NCI-H748 (cell line): ENCODE measurements around the gene CFAP65.

Experiments
- DNase-seq: peaks from one replicate; lab custom pipeline; 2025; ENCODE audit not compliant: unreplicated experiment; lab: John Stamatoyannopoulos, UW

CFAP65 gene

GRCh38 chr2:219017201-219017931, 23.9 kb downstream of the CFAP65 start:
- DNase-seq = no peak

GRCh38 chr2:219016721-219017120, 24.6 kb downstream of the CFAP65 start:
- no peak for DNase-seq

DNA sequence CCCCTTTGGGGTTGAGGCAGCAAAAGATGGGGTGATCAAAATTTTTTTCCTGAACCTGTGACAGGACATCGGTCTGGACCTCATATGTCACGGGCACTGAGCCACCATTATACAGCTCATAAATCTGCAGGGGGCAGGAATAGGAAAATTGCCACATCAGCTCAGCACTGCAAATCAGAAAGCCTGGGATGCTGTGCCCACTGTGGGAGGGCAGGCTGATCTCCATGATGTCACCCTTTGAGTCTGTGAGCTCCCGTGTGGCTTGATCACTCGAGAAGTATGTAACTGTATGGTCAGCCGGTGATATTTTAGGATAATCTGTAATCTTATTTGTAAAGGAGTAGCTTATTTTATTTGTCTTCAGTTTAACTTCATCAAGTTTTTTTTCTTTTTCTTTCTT, 30.4 kb downstream of the CFAP65 start:
- no peak for DNase-seq

DNA sequence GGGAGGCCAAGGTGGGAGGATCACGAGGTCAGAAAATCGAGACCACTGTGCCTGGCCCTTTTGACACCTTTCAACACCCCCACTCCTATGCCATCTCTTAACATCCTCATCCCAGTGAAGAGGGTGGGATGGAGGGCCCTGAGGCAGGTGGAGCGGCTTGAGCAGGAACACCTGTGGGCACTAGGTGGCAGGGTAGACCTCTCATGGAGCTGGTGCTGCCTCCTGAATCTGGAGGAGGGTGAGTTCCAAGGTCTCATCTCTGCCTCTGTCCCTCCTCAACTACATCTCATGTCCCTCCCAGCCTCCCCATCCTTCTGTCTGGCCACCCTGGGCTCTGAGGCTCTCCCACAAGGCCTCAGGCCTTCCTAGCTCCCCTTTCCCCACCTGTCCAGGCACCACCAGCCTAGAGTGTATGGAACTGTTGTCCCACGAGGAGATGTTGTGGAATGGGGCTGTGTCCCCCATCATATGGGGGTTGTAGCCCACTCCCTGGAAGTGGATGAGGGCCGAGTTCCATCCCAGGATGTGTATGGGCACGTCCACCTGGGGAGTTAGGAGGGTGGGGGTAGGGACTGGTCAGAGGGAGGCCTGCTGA, 31.1 kb downstream of the CFAP65 start:
- peak; percentile 52 for DNase-seq

DNA sequence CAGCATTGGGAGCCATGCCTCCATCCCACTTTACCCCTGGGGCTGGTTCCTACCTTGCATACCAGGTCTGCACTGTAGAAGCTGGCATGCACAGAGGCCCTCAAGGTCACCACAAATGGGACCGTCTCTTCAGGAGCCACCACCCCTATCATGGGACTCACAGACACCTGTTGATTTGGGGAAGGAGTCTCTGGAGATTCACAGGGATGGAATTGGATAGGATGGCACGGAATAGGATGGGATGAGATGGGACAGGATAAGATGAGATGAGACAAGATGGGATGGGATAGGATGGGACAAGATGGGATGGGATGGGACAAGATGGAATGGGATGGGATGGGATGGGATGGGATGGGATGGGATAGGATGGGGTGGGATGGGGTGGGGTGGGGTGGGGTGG, 32.0 kb downstream of the CFAP65 start:
- no peak for DNase-seq

- no peak for DNase-seq
These were observed 37.3 kb downstream of the CFAP65 start for GRCh38 chr2:219003979-219004378.

DNA sequence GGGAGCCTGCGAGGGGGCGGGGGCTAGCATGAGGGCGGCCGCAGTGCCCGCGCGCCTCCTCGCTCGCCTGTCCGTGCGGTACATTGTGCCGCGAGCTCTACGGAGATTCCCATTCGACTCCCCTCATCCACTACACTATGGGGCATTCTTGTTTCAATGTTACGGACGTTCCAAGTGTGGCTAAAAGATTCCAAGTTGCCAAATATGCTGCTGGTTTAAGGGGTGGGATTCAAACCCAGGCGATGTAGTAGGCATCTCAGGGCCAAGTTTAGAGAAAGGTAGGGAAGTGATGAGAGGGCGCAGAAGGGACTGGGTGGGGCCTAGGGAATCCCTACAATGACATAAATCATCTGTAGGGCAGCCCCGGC, 38.1 kb downstream of the CFAP65 start:
- peak; percentile 70 for DNase-seq

DNA sequence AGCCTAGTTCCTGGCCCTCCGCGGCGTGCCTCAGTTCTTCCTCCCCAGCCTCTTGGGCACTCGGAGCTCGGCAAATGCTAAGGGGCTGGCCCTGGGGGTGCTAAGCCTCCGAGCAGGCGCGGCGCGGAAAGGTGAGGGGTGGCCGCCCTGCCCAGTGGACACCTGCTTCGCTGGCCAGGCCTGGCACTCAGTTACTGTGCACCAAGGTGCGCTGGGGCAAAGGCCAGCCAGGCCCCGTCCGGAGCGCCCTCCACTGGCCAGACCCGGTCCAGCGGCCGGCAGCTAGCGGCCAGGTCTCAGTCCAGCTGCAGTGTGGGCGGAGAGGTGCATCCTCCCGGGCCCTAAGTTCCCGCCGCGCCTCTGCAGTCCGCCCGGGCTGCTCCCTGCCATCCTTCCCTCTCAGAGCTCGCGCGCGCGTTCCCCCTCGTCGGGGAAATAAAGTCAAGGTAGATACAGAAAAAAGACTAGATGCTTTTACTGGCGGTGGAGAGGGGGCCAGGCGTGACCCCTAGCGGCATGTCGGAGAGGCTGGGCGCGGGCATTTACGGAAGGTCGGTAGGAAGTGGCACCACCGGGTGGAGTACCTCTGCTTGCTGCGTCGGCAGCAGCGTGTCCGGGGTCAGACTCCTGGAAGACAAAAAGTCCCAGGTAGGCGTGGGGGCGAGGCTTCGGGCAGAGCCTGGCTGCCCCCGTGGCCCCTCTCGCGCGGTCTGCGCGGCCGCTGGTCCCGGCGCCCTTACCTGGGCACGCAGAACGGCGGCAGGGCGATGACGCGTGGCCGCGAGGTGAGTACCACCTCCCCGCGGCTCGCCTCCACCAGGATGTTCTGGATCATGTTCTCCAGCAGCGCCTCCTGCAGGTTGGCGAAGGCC, 38.7 kb downstream of the CFAP65 start:
- peak; percentile 95 for DNase-seq

- peak; percentile 99 for DNase-seq
These were observed 39.5 kb downstream of the CFAP65 start for GRCh38 chr2:219001577-219002394.

DNA sequence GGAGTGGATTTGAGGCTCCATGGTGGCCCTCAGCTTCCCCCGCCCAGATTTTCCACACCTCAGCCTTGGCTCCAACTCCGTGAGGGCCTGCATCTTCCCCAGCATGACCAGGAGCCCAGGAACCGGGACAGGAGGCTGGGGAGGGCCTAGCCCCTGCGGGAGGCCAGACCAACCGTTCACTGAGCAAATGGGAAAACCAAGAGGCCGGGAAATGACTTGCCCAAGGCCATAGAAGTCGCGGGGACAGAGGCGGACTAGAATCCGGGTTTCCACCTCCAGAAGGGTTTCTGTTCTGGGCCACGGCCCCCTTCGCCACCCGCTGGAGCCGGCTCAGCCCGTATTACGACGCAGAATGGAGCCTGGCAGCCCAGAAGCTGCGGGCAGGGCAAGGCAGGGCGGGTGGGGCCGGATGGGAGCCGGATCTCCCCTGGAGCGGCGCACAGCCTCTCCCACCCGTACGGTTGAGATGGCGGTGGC, 40.2 kb downstream of the CFAP65 start:
- DNase-seq = peak; percentile 50

- peak; percentile 58 for DNase-seq
These were observed 40.8 kb downstream of the CFAP65 start for GRCh38 chr2:219000569-219000960.

DNA sequence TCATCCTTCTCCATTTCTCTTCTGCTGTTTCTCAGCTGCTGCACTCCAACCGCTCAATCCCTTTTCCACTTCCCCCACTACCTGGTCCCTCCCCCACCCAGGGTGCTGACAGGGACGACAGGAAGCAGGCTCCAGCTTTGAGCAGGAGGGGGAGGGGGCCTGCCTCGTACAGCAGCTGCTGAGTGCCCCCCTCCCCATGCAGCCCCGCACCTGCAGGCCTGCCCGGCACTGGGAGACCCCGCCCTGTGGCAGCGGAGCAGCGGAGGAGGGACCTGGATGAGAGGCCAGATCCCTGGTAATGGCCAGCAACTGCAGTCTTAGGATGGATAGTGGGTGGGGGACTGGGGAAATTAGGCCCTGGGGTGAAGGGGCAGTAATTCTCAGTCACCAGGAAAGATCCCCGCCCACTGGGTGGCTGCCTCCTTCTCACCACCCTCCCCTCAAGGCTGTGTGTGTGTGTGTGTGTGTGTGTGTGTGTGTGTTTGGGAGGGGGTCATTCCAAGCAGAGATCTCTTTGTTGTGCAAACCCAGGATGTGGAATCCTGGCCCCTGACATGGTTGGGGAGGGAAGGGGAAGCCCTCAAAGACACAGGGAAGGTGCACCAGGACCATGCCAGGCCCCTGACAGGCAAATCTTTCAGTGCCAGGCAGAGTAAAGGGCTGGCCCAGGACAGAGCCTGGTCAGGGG, 41.3 kb downstream of the CFAP65 start:
- DNase-seq = peak; percentile 96

DNA sequence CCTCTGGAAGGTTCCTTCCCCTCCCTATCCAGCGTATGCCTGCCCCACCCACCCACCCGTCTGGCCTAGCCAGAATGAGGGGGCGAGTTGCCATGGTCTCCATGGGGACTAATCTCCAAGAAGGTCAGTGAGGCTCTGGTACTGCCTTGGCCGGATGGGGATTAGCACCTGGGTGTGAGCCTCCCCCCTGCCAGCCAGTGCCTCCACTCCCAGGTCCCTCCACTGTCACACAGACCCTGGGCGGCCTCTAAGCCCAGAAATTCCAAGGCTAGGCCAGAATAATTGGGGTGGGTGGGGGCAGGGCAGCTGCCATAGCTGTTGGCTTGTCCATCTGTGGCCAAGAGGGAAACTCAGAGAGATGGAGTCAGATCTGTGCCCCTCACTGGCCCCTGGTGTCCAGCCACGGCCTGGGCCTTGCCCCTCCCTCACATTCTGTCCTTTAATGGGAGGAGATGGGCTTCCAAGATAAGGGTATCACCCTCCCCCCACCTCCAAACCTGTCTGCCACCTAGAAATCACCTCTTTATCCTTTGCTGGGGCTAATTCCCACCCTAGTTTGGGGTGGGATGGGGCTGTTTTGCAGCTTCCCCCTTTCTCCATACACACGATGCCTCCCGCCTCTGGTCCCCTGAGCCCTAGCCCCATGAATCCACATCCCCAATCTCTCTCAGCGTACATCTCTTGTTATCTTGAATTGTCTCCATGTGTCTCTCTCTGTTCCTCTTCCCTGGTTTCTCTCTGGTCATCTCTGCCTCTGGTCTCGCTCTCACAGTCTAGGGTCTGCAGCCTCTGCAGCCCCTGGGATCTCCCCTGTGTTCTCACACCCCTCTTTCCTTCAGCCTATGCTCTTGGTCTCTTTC, 42.1 kb downstream of the CFAP65 start:
- DNase-seq = peak; percentile 37

GRCh38 chr2:218998414-218999002, 42.8 kb downstream of the CFAP65 start:
- peak; percentile 33 for DNase-seq

DNA sequence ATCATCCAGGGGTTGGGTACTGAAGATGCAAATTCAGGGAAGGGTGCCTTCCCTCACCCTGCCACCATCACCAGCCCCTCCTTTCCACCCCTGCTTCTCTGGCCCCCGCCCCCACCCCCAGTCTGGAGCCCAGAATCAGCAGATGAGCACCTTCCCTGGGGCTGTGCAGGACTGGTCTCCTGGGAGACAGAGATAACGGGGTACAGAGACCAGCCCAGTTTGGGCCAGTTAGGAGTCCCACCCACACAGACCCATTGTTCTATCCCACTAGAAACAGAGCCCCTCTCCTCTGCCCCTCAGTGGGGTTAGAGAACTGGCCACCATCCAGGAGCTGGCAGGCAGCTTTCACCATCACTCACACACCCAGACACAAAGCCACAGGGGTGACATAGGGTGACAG, 43.6 kb downstream of the CFAP65 start:
- peak; percentile 46 for DNase-seq

GRCh38 chr2:218996937-218997336, 44.4 kb downstream of the CFAP65 start:
- DNase-seq = peak; percentile 82

- DNase-seq = peak; percentile 93
These were observed 45.2 kb downstream of the CFAP65 start for GRCh38 chr2:218995972-218996711.

- no peak for DNase-seq
These were observed 45.8 kb downstream of the CFAP65 start for GRCh38 chr2:218995561-218995960.
